Endometrium (tissue), 2 donors: ENCODE measurements around the gene ZNF407.

Experiments
- FAIRE-seq: peaks from 2 replicates; lab custom pipeline; 2012; peaks lifted over from hg19 to GRCh38; lab: Jason Lieb, UNC
- donor health status: control.
- donor health status: control.

The ZNF407 gene

DNA sequence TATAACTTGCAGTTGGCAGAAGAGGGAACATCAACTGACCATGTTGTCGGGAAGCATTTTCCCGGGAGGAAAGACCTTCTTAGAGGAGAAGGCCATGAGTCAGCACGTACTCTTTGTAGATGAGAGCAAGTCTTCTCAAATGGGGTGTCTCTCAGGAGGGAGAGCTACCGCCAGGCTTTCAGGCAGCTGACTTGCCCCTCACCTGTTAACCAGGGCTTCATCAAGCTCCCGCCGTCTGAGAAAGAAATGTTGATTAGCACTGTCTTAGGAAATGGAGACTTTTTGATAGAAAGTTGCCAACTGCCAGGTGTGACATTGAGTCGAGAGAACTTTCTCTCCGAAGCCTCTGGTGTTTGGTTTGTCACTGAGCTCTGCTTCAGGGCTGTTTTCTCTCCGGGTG, 196.1 kb downstream of the ZNF407 start:
- FAIRE-seq: no peak

DNA sequence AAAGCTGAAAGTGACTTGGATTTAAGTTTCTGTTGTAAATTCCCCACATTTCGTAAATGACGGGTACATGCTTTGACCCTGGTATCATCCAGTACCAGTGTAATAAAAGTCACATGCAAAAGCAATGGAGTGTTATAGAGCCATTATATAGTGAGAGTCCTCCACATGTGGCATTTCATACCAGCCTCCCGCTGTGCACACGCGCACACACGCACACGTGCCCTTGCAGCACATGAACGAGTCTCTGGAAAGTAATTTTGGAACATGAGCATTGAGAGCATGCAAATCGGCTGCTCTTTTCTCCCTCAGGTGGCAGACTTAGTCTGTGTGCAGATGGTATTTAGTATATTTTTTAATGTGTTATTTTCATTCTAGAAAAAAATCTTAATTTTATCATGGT, 198.1 kb downstream of the ZNF407 start:
- FAIRE-seq: no peak

DNA sequence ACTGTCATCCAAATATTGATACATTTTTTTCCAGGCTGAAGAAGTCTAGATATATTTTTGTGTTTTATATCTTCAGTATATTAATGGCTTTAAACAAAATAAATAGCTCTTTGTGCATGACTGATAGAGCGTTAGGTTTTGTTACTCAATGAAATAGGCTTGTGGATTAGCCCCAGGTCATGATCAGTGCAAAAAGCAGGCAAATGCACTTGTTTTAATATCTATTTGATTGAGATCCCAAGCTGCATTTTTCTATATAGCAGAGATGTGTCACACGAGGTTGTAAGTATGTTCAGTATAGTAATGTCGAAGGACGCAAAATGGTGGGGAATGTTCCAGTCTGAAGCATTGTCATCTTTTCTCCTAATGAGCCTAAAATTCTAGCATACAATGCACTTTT, 198.5 kb downstream of the ZNF407 start:
- no peak for FAIRE-seq

DNA sequence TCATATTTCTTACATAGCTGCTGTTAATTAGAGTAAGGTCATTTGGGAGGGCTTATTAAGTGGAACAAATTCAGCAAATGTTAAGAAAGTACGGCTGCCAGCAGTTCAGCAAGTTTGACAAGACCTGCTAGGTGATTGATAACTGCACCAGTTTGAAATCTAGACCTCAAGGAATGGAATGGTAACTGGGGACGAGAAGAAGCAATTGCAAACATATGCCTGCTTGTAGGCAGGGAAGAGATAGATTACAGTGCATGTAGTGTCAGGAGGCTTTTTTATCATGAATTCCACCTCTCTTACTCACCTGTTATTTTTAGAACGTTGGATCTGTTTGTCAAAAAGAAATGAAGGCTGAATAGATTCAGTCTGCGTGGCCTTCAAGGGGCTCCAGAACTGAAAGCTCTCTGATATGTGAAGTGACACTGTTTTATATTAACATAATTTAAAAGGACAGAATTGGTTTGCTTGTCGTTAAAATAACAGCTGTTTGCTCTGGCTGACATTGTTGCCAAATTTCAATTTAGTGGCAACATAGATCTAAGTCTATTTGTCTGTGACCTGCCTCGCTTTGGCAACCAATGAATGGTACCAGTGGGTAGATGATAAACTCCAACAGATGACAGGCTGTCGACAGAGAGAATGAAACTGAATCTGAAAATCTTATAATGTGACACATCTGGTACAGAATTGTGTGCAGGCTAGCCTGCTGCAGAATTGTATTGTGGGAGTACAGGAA, 199.3 kb downstream of the ZNF407 start:
- FAIRE-seq: no peak

DNA sequence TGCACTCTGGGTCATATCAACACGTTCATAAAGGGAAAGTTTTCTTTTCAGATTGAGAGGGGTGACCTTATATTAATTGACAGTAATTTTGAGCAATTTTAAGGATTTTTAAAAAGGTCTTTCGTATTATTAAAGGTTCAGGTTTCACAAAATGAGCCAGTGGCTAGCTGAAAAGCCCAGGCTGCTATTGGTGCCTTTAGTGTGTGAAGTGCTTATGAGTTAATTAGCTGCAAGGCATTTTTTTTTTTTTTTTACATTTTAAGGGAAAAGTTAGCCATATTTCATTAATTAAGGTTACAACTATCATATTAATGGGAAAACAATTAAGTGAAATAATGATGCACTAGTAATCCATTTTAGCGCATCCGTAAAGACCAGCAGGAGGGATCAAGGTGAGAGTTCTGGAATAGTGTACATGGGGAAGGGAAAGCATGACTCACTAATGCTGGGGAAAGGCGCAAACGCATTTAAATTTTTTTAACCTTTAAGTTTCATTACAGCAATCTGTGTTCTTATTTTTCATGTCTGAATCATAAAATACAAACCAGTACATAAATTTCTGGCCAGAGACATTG, 200.0 kb downstream of the ZNF407 start:
- FAIRE-seq: no peak

DNA sequence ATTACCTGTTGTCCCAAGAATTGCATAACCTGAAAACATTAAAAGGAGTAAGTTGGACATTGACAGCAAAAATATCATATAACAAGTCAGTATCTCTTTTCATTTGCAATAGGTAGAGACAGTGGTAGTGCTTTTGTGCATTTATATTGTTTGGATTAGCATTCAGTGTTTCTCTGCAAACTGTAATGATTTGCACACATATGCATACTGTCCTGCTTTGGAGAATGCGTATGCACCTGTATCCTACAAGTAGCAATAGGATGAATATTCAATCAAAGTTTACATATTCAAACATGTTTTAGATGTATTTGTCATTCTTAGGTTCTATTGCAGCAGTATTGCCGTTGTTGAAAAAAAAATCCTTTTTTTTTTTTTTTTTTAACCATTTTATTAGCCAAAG, 201.9 kb downstream of the ZNF407 start:
- FAIRE-seq: no peak

DNA sequence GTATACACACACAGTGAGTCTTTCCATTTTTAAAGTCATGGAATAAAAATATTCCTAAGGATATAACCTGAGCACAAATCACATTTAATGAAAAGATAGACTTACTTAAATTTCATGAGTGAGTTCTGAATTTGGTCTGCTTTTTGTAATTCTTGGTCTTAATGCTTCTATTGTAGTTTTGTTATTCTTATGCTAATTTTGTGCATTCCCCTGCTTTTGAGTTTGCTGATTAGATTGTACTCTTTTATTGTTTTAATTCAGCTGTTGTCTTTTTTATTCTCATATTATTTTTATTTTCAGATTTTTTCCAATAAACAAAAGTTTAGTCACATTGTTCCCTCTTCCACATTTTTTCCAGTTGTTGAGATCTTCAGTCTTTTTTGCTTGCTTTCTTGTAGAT, 202.4 kb downstream of the ZNF407 start:
- FAIRE-seq: no peak

DNA sequence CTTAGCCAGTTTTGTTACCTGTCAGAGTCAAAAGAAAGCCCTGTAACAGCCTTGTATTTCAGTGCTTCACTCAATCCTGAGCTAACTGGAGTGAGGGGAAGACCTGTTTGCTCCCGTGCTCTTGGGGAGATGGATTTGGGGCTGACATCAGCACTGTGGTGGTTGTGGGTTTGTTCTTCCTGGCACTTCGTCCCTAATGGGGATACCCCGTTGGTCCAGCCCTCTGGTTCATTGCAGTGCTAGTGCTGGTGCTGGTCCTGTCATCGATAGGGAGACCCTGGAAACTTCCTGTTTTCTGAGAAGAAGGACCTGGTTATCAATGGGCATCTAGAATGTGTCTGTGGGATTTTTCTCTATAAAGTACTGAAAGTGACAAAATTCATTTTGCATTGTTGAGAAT, 205.4 kb downstream of the ZNF407 start:
- no peak for FAIRE-seq

DNA sequence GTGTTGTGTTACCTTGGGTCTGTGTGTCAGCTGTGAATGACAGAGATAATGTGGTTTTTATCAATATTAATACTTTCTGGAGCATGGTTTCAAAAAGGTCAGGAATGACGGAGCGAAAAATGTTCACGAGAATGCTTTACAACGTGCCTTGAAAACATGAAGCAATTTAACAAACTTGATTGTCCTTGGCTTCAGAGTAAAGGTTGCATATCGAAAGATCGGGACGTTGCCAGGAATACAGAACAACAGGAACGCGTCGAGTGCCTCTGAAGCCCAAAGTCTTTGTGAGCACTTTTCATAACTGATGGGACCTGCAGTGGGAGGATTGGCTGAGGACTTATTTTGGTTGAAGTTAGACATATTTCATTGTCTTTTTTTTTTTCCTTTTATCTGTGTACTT, 206.1 kb downstream of the ZNF407 start:
- no peak for FAIRE-seq

DNA sequence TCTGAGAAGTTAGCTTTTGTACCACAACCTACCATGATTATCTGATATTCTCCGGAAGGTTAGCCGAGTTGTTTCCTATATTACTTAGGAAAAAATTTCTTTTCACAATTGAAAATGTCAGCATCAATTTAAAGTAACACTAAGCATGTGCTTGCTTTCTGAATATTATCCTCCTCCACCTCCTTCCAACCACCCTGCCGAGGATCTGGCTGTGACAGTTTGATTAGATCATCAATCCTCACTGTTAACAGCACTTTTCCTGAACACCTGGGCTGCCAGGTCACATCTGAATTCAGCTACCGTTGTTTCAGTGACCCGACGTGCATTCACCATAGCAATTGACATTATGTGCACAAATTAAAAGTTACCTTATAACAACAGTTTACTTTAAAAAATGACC, 207.0 kb downstream of the ZNF407 start:
- FAIRE-seq: no peak

DNA sequence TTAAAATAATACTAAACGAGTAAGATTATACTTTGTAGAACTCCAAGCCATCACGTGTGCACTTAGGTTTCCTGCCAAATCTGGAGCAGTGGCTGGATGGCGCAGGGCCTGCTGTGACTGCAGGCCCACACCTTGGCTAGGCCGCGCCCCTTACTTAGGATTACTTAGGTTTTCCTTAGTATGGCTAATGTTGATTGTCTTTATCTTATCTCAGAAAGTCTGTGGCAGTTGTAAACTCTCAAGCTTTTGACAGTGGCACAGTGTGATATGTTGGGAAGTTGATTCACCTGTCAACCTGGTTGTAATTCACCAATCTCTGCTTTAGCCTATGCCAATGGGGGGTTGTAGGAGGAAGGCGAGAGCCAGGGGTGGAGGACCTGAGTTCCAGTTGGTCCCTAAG, 208.4 kb downstream of the ZNF407 start:
- no peak for FAIRE-seq

DNA sequence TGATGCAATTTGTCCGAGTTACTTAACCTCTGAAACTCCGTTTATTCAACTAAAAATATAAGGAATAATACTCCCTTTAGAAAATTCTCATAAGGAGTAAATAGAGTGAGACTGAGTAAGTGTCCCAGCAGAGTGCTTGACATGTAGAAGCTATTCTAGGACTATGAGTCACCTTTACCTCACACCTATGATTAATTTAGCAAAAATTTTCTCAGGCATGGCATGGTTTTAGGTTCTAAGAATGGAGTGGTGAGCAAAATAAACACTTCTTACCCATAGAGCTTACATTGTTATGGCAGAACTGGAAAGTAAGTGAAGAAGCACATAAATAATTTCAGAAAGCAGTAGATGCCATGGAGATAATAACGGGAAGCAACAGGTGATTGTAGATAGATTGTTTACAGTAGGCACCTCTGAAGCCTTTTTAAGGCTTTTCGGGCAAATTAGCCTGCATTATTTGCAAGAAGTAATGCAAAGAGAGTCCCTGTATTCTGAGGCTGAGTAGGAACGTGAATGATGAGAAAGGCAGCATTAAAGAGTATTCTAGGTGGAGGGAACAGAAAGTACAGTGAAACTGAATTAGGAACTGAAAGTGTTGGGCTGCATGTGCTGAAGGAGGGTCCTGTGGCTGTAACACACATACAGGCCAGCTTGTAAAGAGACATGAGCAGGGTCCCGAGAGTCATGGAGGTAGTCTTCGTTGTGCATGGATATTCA, 209.2 kb downstream of the ZNF407 start:
- no peak for FAIRE-seq

DNA sequence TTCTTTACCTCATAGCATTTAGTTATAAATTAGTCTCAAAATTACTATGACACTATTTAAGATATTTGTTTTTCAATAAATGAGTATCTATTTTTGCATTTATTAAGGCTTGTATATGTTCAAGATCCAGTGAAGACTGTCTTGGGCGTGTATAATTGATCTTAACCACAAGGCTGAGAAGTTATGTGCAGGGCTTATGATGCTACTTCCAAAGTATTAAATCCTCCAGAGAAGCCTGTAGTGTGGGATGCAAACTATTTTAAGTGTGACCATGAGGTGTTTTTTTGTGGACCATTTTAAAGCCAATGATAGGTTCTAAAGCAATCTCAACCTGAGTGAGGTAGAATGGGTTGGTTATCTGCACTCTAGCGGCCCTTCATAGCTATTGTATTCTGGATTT, 219.9 kb downstream of the ZNF407 start:
- FAIRE-seq: no peak

DNA sequence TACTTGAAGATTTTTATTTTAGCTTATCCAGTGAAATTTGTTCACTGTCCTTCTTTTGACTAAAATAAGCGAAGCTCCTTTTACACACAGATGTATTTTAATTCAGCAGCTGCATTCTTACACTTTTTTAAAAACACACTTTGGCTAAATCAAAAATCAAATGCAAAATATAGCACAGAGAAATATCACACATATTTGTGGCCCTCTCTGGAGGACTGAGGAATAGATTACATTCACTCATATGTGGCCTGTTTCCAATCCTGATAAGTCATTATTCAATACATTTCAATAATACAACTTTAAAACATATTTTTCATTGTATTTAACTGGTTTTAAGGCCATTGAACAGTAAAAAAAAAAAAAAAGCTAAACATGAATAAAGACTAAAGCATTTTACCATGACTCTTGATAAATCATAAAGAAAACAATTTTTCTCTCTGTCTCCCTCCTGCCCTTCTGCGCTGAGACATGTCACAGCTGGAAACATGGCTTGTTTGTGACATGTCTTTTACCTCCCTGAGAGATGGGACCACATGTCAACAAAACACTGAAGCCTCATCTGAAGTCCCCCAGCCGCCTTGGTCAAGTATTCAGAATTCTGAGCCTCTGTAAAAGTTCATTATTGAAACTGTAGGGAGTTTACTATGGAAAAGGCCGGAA, 221.0 kb downstream of the ZNF407 start:
- FAIRE-seq: no peak

DNA sequence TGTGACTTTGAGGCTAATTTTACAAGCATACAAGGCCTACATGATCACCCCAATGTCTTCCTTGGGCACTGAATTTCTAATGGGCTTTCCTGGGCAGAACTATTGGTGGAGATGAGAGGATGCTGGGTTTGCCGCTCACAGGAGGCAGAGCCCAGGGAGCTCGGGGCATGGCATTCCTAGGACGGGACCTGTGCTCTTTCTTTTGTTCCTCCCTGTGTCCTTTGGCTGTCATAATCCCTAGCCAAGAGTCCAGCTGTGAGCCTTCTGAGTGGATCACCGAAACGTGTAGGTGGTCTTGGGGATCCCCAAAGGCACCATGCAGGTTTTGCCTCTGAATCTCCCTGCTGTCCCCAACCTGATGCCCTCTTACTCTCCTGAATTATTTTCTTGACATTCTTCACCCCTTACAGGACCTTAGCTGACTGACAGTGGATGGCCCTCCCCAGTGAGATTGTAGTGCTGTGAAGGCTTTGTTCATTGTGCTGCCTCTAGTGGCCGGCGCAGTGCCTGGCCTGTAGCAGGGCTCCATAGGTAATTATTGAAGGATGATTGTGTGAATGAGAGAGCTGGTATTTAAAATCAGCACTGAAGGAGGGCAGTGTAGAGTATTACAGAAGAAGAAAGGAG, 221.9 kb downstream of the ZNF407 start:
- FAIRE-seq: no peak

DNA sequence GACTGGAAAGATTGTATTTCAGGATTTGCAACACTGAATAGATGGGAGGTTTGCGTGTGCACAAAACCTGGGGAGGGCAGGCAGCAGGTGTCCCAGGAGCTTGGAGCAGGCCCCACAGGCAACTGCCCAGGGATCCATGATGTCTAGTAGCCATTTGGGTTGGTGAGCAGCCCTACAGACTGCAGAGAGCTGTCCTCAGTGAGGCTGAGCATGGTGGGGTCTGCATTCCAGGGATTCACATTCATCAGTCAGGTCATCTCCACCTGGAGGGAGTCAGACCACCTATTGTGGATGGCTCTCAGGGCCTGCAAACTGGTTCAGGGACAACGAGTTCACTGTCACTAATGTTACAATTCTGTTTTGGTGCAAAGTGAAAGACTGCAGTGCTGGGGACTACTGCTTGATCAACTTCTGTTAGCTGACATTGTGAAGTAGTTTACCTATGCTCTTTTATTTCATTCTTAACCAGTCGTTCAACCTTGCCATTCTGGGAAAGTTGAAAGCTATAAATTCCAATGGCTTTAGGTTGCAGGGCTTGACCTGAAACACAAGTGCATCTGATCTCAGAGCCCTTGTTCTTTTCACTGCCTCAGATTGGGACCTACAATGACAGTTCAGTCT, 222.6 kb downstream of the ZNF407 start:
- no peak for FAIRE-seq

DNA sequence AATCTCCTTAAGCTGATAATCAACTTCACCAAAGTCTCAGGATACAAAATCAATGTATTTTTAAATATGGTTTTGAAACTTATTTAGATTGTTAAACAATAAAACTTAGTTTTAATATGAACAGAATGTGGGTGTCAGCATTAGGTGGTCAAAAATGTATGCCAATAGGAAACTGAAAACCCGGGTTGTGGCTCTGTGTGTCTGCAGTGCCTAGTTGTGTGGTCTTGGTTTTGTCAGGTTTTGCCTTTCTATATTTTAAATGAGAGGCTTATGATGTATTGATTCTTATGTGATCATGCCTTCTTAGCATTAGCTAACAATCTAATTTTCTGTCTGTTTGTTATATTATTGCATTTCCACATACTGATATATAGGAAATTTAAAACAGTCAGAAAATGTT, 227.8 kb downstream of the ZNF407 start:
- no peak for FAIRE-seq

DNA sequence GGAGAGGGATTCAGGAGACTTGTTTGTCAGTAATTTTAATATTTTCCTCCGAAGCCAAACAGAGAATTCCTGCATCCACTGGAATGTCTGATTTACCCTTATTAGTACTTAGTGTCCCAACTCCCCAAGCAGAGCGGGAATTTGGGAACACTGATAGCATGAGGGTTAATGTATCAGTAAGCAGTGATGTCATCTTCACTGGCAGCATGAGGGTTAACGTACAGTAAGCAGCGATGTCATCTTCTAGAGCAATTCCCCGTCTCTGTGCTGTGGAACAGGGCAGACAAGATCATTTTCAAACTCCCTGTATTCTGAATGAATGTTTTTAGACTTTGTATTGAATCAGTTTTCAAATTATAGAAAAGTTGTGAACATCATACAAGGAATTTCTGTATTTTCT, 228.9 kb downstream of the ZNF407 start:
- no peak for FAIRE-seq

DNA sequence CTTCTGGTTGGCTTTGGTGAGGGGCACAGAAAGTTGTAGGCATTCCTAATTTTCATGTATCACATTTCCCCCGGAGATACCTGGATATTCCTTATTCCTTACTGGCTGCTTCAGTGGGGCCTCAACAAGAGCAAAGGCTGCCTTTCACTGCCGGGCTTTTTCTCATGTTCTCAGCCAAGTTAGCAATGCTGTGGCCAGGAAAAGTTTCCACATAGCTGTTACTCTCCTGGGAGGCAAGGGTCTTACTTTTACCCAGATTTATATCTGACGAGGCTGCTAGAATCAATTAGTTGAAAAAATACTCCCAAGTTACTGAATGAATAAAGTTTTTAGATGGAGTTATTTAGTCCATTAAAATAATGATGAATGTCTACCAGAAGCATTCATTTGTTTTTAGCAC, 230.5 kb downstream of the ZNF407 start:
- FAIRE-seq: no peak

DNA sequence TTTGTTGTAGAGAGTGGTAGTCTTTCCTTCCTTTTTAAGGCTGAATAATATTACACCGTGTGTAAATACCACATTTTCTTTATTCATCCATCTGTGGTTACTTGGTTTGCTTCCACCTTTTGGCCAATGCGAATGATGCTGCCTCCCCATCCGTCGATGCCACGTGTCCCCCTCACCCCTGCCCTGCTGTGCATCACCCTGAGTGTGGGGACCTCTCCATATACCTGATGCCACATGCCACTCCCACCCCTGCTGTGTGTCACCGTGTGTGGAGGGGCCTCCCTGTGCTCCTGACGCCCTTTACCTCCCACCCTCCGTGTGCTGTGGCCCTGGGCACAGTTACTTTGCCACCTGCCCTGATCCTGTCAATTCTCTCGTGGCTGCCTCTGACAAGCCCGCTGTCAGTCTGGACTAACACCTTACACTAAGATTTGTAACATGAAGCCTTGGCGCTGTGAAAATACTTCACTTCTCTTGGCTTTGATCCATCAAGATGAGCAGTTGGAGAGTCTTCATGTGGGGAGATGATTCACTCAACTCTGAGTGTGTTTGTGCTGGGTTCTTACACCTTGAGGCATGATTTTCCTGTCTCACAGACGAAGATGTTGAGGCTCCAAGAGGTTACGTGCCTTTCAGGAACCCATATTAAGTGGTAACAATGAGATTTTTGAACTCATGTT, 234.0 kb downstream of the ZNF407 start:
- no peak for FAIRE-seq

DNA sequence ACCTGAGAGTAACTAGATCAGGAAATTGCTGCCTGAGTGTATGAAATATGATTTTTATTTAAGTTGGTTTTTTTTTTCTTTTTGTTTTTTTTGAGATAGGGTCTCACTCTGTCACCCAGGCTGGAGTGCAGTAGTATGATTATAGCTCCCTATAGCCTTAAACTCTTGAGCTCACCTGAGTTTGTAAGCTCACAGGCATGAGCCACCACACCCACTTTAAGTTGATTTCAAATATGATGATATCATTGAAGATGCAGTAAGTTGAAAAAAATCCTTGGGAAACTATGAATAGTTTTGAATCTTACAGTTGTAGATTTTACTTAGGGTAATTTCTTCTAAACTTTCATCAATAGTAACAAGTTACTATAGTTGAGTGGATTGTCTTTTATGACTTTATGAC, 234.7 kb downstream of the ZNF407 start:
- FAIRE-seq: no peak

DNA sequence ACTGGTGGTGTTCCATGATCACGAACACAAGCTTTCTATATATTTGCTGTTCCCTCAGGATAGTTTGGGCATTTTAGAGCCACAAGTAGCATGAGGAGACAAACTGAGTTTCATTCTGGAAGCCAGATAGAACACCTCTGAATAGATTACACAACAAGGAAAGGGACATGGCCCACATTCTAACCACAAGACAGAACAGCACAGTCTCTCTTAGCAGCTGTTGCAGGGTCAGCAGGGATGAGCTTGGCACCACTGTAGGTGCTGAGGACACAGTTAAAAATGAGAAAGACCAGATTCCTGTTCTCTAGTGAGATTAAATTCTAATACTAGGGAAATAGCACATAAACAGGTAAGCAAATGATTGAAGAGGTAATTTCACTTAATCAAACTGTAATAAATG, 235.3 kb downstream of the ZNF407 start:
- no peak for FAIRE-seq
